Panc1 (cell line): ENCODE results near the gene MTHFD1. TPM values are rescaled to one million over a fixed set of nuclear protein-coding genes. Genes with fewer than 3 reads are reported as not detected.

Experiments used
- ATAC-seq: fragments of 200-7000 bp; cut with Tn5 transposase; 2 replicates; pipeline ENCODE4 v1.9.1; 2020; ENCODE audit warnings: mild to moderate bottlenecking, moderate library complexity
- BruUV-seq: library from RNA; stranded (reverse); fragments of 400-500 nt; replicated peaks from 2 replicates; lab custom pipeline; 2021; lab: Mats Ljungman, UMichigan
- CTCF ChIA-PET: fragments of 300-600 bp; sonication (Branson Sonifier 250); formaldehyde crosslinking; loops from one replicate; lab custom pipeline; 2022; ENCODE audit warnings: antibody characterized with exemption; lab: Charles Lee
- POLR2A ChIA-PET: fragments of 300-600 bp; sonication (Branson Sonifier 250); formaldehyde crosslinking; loops from one replicate; lab custom pipeline; 2022; ENCODE audit warnings: antibody characterized with exemption; lab: Charles Lee
- DNase-seq: peaks from one replicate; pipeline ENCODE4 v3.0.0-alpha.2; 2010; ENCODE audit warnings: low read depth, low spot score
- H3K27ac ChIP-seq: 2 replicates; pipeline ENCODE4 v1.5.1; 2011; ENCODE audit warnings: mild to moderate bottlenecking, low read length, inconsistent platforms
- H3K27me3 ChIP-seq: fragments of 200-500 bp; sonication (Bioruptor generic); 2 replicates; pipeline ENCODE4 v1.6.0; 2014; ENCODE audit warnings: low read length, inconsistent platforms; ENCODE audit not compliant: control insufficient read depth, insufficient read depth
- H3K36me3 ChIP-seq: fragments of 200-500 bp; sonication (Bioruptor generic); 2 replicates; pipeline ENCODE4 v1.5.1; 2014; ENCODE audit warnings: inconsistent platforms, mild to moderate bottlenecking, low read length, moderate library complexity; ENCODE audit not compliant: control insufficient read depth, insufficient read depth
- H3K4me1 ChIP-seq: 2 replicates; pipeline ENCODE4 v1.5.1; 2011; ENCODE audit warnings: inconsistent platforms, mild to moderate bottlenecking, low read length, moderate library complexity; ENCODE audit not compliant: control insufficient read depth, insufficient read depth
- H3K4me3 ChIP-seq, 2 experiments: 2 replicates each; pipeline ENCODE4 v1.5.1; 2011 to 2012; ENCODE audit warnings: low read depth in 2 of 2, low read length in 2 of 2, mild to moderate bottlenecking in 2 of 2, inconsistent platforms in 1 of 2, moderate library complexity in 1 of 2
- H3K9me3 ChIP-seq: fragments of 200-500 bp; sonication (Bioruptor generic); 2 replicates; pipeline ENCODE4 v1.5.1; 2014; ENCODE audit warnings: low read depth, mild to moderate bottlenecking, inconsistent platforms, low read length, moderate library complexity; ENCODE audit not compliant: control insufficient read depth, insufficient read depth
- CTCF ChIP-seq: fragments of 450-650 bp; IDR thresholded peaks from 2 replicates; pipeline ENCODE4 v1.5.1; 2017; ENCODE audit warnings: mild to moderate bottlenecking
- POLR2AphosphoS5 ChIP-seq: IDR thresholded peaks from 2 replicates; pipeline ENCODE4 v1.6.1; 2012; ENCODE audit warnings: mild to moderate bottlenecking, low read depth, low read length, moderate library complexity
- SIN3A ChIP-seq: IDR thresholded peaks from 2 replicates; pipeline ENCODE4 v1.6.1; 2012; ENCODE audit warnings: low read depth, mild to moderate bottlenecking, low read length, moderate library complexity, borderline replicate concordance; ENCODE audit not compliant: insufficient read depth
- TCF7L2 ChIP-seq: IDR thresholded peaks from 2 replicates; pipeline ENCODE4 v1.6.1; 2011; ENCODE audit warnings: mild to moderate bottlenecking, low read depth, low read length, inconsistent platforms
- in situ Hi-C: cut with HindIII; loops from 2 replicates; pipeline ENCODE4 v1.10.0; 2016; ENCODE audit warnings: low sequenced_read_pairs, low pct_unique_long_range_greater_than_20kb
- intact Hi-C: fragments of 100-400 bp; cut with micrococcal nuclease; formaldehyde crosslinking; loops from one replicate; pipeline ENCODE4 v1.10.0; 2022; ENCODE audit not compliant: unreplicated experiment
- total RNA-seq: library from RNA; stranded (reverse); gene quantifications from one replicate; pipeline ENCODE4 v1.2.1, GENCODE V29; 2021; ENCODE audit not compliant: unreplicated experiment
- TF ChIP-seq, protein P1 (sequence below), 2 experiments: IDR thresholded peaks; 2 replicates each; pipeline ENCODE4 v1.6.1; 2011 to 2012; ENCODE audit warnings: low read depth in 2 of 2, control low read depth in 1 of 2, low read length in 1 of 2, mild to moderate bottlenecking in 1 of 2, moderate library complexity in 1 of 2; ENCODE audit not compliant: insufficient read depth in 1 of 2

MTHFD1 gene
- total RNA-seq, 1 experiment from 2014 or later: 141 TPM

DNA sequence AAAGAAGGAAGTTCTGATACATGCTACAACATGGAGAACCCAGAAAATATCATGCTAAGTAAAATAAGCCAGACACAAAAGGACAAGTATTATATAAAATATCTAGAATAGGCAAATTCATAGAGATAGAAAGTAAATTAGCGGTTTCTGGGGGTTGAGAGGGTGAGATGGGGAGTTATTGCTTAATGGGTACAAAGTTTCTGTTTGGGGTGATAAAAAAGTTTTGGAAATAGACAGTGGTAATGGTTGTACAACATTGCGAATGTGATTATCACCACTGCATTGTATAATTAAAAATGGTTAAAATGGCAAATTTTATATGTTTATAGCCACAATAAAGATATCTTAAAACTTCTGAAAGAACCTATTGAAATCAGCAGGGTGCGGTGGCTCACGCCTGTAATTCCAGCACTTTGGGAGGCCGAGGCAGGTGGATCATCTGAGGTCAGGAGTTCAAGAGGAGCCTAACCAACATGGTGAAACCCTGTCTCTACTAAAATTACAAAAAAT is 100.5 kb downstream of the MTHFD1 start:
- no peak for ATAC-seq
- no peak for DNase-seq
- Histone ChIP-seq H3K9me3 (no peaks in the 10 kb centered on the region), H3K36me3 (peaks cover 10% of the 10 kb centered on the region), H3K4me3 (no peak overlapping the region), H3K27ac (no peak overlapping the region), H3K4me1 (no peaks in the 10 kb centered on the region), H3K27me3 (no peaks in the 10 kb centered on the region)
- in situ Hi-C loops: no loop called here
- TF ChIP-seq, protein P1, sequence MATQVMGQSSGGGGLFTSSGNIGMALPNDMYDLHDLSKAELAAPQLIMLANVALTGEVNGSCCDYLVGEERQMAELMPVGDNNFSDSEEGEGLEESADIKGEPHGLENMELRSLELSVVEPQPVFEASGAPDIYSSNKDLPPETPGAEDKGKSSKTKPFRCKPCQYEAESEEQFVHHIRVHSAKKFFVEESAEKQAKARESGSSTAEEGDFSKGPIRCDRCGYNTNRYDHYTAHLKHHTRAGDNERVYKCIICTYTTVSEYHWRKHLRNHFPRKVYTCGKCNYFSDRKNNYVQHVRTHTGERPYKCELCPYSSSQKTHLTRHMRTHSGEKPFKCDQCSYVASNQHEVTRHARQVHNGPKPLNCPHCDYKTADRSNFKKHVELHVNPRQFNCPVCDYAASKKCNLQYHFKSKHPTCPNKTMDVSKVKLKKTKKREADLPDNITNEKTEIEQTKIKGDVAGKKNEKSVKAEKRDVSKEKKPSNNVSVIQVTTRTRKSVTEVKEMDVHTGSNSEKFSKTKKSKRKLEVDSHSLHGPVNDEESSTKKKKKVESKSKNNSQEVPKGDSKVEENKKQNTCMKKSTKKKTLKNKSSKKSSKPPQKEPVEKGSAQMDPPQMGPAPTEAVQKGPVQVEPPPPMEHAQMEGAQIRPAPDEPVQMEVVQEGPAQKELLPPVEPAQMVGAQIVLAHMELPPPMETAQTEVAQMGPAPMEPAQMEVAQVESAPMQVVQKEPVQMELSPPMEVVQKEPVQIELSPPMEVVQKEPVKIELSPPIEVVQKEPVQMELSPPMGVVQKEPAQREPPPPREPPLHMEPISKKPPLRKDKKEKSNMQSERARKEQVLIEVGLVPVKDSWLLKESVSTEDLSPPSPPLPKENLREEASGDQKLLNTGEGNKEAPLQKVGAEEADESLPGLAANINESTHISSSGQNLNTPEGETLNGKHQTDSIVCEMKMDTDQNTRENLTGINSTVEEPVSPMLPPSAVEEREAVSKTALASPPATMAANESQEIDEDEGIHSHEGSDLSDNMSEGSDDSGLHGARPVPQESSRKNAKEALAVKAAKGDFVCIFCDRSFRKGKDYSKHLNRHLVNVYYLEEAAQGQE (IDR thresholded peaks at IDR 0.05; ENCODE audit: insufficient read depth in 1 of 2, low read depth in 2 of 2, low read length in 1 of 2): no peak
- TF ChIP-seq CTCF (no peak), SIN3A (no peak), POLR2AphosphoS5 (no peak), TCF7L2 (no peak)
- BruUV-seq: no TSS peak
- ChIA-PET POLR2A (no interaction called here), CTCF (no interaction called here)
- intact Hi-C loops: no loop called here

- POLR2A ChIA-PET: no interaction called here
- no peaks in the 10 kb centered on the region for H3K9me3 ChIP-seq
- H3K27ac ChIP-seq: no peak overlapping the region
- in situ Hi-C loops: no loop called here
- H3K27me3 ChIP-seq: no peaks in the 10 kb centered on the region
- CTCF ChIA-PET: no interaction called here
- ATAC-seq (no peak), DNase-seq (no peak)
- BruUV-seq: no TSS peak
- peaks cover 5% of the 10 kb centered on the region for H3K36me3 ChIP-seq
- no peaks in the 10 kb centered on the region for H3K4me1 ChIP-seq
- H3K4me3 ChIP-seq: no peak overlapping the region
- TF ChIP-seq POLR2AphosphoS5 (no peak), CTCF (no peak), TCF7L2 (no peak), SIN3A (no peak)
- TF ChIP-seq, protein P1 (IDR thresholded peaks at IDR 0.05; ENCODE audit: insufficient read depth in 1 of 2, low read depth in 2 of 2, low read length in 1 of 2): no peak
- intact Hi-C loops: no loop called here
Observed at GRCh38 chr14:64491637-64492036, 103.5 kb downstream of the MTHFD1 start.
